HG03378 (cell line): Measurements from ENCODE around the gene KIAA0319L.
A peak's percentile ranks its signal among the peaks of the same experiment; 100 is the strongest.

Experiments
- ATAC-seq: cut with Tn5 transposase; IDR thresholded peaks from one replicate; pipeline ENCODE4 v1.9.1; 2021; ENCODE audit warnings: mild to moderate bottlenecking, moderate library complexity; ENCODE audit not compliant: unreplicated experiment

KIAA0319L gene

GRCh38 chr1:35564037-35564883, 7.1 kb upstream of the KIAA0319L start:
- ATAC-seq: no peak

GRCh38 chr1:35563166-35563565, 6.0 kb upstream of the KIAA0319L start:
- no peak for ATAC-seq

DNA sequence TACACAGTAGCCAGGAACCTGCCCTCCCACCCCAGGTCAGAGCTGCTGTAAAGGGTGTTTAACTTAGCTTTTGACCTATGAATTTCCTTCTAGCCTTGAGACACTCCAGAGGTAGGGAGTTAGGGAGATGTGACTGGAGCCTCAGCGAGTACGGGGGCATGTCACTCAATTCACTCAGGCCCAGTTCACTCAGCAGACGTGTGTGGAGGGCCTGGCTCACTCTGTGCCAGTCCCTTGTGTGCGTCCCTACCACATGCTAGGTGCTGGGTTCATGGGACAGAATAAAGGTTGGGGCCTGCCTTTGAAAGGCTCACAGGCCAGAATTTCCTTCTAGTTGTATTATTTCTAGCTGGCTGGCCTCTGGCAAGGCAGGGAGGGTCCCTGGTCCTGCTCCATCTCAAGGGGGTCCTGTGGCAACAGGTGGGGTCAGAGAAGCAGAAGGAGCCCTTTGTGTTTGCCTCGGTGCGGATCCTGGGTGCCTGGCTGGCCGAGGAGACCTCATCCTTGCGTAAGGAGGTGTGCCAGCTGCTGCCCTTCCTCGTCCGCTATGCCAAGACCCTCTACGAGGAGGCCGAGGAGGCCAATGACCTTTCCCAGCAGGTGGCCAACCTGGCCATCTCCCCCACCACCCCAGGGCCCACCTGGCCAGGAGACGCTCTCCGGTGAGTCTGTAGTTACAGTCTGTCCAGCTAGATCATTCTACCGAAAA, 4.9 kb upstream of the KIAA0319L start:
- no peak for ATAC-seq

DNA sequence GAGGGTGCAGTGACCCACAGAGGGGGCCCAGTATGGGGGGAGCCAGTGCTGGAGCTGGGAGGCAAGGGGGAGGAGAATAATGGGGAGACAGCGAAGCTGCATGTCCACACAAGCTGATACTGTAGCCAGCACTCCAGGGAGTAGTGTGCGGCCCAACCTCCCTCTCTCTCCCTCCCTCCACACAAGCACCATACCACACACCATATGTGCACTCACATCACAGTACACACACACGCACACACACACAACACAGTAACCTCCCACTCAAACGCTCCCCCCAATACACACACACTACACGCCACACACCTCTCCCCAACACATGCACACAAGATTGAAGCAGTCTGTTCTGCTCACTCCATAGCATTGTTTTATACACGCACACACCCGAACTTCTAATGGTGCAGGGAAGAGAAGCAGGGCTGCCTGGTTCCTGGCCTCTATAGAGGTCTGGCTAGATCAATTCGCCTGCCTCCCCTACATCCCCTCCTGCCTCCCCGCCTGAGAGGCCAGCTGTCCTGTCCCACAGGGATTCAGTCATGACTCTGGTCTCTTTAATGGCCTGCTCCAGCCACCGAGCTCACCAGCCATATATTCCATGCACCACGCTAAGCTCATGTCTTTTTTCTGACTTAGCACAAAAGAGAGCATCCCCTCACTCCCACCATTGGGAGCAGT, 4.2 kb upstream of the KIAA0319L start:
- ATAC-seq: no peak

GRCh38 chr1:35560256-35561225, 3.3 kb upstream of the KIAA0319L start:
- ATAC-seq: no peak

DNA sequence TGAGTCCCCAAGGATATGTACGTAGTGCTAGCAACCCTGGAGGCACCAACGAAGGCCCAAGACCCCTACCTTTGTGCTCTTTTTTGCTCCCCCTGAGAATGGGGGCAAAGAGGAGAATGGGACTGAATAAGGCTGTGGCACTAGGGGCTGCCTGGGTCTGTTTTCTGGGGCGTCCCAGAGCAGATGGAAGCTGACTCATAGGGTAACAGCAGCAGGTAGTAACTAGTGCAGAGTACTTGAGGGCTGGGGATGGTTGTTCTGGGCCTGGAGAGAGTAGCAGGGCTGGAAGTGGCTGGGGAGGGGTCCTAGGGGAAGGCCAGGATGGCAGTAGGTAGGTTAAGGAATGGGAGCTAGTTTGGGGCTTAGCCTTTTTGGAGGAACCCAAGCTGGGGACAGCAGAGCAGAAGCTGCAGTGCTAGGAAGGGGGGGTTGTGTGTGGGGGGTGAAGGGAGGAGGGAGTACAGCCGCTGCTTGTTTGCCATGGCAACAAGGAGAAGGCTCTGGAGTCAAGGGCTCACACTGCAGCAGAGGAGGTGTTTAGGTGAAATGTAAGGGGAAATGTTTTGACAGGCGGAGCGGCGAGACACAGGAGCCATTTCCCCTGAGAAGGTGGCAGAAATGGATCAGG, 2.2 kb upstream of the KIAA0319L start:
- ATAC-seq: no peak

- ATAC-seq: no peak
These were observed 1.4 kb upstream of the KIAA0319L start for GRCh38 chr1:35558374-35559316.

DNA sequence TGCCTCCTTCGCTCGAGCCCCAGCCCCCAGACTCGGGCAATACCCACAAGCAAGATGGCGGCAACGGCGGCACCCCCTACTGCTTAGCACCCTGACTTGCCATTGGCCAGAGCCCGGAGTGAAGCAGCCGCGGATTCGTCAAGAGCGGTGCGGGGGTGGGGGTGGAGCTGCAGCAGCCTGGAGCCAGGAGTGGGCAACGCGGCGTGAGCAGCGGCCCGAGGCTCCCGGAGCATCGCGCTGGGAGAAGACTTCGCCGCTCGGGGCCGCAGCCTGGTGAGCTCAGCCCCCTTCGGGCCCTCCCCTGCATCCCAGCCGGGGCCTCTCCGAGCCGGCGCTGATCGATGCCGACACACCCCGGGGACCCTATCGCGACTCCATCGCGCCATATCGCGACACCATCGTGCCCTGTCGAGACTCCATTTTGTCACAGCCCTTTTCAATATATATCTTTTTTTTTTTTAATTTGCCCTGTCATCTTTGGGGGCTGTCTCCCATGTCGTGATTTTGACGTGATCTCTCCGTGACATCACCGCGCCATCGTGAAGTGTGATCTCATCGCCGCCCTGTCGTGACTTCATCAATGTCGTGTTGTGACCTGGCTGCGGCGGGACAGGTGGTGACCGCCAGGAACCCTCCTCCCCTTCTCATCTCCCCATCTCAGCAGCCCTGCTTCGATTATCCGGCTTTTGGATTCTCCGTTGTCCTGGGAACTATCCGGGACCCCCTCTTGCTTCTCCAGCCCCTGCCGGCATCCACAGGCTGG, 589 bp upstream of the KIAA0319L start, which contains the start of gene NCDN:
NCDN (plus strand) TSS at position 189 of the 763 bp plus-strand sequence; CDS start at position 581, 392 bp downstream.
- ATAC-seq: peak; percentile 66

DNA sequence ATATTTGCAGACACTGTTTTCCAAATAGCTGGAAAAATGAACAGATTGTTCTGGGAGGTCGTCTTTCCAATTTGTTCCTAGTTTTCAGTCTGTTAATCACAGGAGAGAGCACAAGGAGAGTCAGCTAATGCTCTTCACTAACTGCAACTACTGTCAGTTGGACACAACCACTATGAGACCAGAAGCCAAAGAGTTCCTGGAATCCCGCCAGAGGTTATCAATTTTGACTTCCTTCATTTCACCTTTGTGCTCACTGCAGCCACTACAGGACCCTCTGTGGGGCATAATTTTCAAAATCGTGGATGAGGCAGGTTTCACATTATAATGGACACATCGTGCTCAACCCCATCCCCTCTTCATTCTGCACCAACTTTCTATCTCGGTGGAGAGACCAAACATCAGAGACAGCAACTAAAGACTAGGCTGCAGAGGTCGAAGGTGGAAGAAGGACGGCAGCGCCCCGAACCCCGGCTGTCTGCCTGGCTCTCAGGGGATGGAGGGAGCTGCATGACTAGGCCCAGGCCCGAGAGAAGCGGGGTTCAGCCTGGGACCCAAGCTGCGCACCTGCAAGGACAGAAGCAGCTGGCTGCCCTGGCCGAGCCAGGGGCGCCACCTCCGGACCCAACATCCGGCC, 602 bp downstream of the KIAA0319L start:
- ATAC-seq: no peak

DNA sequence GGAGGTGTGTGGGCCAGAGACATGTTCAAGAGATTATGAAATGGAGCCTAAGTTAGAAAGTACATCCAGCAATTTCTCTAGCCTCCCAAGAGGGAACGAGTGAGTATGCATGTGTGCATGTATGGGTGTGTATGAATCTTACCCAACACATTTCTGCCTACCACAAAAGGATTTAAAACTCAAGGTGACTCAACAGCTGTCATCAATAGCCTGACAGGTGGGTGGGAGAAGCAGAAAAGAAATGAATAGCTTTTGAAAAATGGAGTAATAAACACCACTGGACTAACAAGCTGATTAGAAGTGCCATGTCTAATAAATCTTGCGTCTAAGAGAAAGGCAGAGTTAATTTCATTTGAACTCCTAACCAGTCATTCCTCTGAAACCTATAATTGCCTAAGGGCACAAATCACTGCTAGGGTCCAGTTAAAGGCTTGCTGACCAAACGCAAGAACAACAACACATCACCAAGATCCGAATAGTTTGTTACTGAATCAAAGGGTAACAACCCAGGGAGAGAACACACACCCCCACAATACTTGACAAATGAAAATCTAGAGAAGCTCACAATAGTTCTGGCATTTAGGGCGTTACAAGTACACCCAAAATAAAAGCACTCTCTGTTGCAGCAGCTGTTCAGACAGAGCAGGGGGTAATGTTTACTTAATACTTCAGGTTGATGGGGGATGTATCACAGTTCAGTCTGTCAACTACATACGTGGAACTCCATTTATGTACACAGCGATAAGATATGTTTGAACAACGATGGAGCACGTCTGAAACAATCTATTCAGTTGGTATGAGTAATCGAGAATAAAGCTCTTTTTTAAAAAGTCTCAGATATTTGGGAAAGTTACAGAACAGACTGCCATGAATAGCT, 1.4 kb downstream of the KIAA0319L start:
- ATAC-seq: no peak

- no peak for ATAC-seq
These were observed 2.0 kb downstream of the KIAA0319L start for GRCh38 chr1:35555212-35555584.

DNA sequence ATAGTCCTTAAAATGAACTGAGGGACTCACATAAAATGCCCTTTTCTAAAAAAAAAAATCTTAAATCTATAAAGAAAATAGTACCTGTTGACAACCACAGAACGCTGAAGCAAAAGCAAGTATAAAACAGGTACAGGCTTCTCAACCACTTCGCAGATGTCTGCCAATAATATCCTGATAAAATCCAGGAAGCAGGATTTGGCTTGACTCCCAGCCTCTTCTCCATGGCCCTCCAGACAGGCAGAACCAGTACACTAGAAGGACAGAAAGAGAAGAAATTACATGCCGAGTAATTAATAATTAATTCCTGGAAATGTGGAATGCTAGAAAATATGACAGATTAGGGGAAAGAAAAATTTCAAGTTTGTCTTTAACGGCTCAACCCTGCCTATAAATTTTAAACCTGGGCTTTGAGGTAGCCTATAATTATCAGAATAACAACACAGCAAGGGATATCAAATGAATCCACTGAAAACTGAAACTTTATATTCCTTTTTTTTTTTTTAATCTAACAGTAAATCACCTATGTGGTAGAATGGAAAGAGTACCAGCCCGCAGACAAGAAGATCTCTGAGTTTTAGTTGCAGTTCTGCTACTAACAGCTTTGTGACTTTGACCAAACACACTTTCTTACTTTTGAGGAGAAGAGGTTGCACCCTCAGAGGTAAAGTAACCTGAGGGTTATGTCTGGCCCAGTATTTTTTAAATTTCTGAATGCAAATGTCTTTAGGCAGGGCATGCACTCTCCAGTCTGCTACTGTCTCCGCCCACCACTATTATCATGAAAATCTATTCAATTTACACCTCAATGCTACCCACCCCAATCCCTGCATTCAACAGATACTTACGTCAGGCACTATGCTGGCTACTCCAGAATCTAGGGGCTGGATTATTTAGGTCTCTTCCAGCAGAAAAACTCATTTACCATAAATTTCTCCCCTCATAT, 2.7 kb downstream of the KIAA0319L start:
- ATAC-seq: no peak

- ATAC-seq: no peak
These were observed 3.4 kb downstream of the KIAA0319L start for GRCh38 chr1:35553851-35554250.

GRCh38 chr1:35546614-35547013, 10.6 kb downstream of the KIAA0319L start:
- no peak for ATAC-seq

DNA sequence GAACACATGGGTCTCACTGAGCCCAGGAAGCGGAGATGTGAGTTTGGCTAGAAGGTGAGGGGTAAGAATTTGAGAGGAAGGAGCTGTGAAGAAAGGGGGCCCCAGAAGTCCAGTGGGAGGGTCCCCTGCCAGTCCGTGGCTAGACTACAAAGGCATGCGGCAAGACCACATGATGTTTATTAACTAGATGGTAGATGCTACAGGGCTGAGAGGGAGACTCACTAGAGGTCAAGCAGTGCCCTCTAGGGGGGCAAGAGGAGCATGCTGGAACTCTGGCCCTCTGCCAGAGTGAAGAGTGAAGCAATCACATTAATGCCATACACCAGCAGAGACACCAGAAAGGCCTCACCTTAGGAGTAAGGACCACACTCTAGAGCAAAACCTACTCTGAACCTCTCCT, 12.2 kb downstream of the KIAA0319L start:
- ATAC-seq: no peak

DNA sequence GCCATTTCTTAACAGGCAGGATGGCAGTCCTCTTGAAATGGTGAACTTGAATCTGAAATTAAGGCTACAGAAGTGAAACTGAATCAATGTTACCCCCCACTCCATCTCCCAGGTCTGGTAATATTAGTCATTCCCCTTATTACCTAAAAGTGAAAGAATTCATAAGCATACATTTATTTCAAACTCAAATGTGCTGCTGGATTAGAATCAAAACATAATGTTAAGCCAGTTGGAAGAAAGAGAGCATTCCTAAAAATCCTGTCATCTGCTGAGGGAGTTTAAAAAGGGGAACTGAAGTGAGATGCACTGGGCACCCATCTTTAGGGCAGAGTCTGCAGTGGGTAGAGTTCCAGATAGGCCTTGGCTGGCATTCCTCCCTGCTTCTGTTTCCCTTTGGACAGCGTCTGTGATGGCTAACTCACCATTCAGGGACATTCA, 17.4 kb downstream of the KIAA0319L start:
- no peak for ATAC-seq
